Measurements from ENCODE around the gene SEC14L2.
A peak's percentile ranks its signal among the peaks of the same experiment; 100 is the strongest.

GRCh38 chr22:30396871-30397655, at the start of gene SEC14L2:
- no peak for TF ChIP-seq CTCF (IDR thresholded peaks at IDR 0.05; ENCODE audit: low read depth, low read length, missing input control)
- peak; percentile 68 for TF ChIP-seq REST (IDR thresholded peaks at IDR 0.05)
- peak; percentile 44 for TF ChIP-seq MAX (IDR thresholded peaks at IDR 0.05)
- TF ChIP-seq ZBTB33 (IDR thresholded peaks at IDR 0.05), result no peak
- TF ChIP-seq ATF3 (IDR thresholded peaks at IDR 0.05), result no peak
- peak in 1 of 2 donors; percentile 46 for TF ChIP-seq RAD21 (IDR thresholded peaks at IDR 0.05)
- no peak for TF ChIP-seq NR2F2 (IDR thresholded peaks at IDR 0.05)
- no peak for TF ChIP-seq GABPA (IDR thresholded peaks at IDR 0.05 in 1 of 2, conservative IDR thresholded peaks at IDR 0.05 in 1 of 2)
- TF ChIP-seq TAF1 (conservative IDR thresholded peaks at IDR 0.05), result peak; percentile 82
- TF ChIP-seq HNF4A (conservative IDR thresholded peaks at IDR 0.05), result peak; percentile 48 to 78
